Type B pancreatic cell (in vitro differentiated cells): ENCODE data around the gene CEBPG. TPM values are rescaled to one million over a fixed set of nuclear protein-coding genes. Genes with fewer than 3 reads are reported as not detected.

Source experiments
- DNase-seq: peaks from one replicate; pipeline ENCODE4 v3.0.0; 2021; ENCODE audit warnings: mixed read lengths; ENCODE audit not compliant: unreplicated experiment; ENCODE audit errors: extremely low spot score
- H3K27ac Mint-ChIP-seq: 2 replicates; pipeline ENCODE4 v1.8.0; 2021; ENCODE audit warnings: mild to moderate bottlenecking, mixed read lengths
- H3K27me3 Mint-ChIP-seq: 2 replicates; pipeline ENCODE4 v1.8.0; 2021; ENCODE audit warnings: mixed read lengths
- H3K36me3 Mint-ChIP-seq: 2 replicates; pipeline ENCODE4 v1.8.0; 2021; ENCODE audit warnings: mixed read lengths
- H3K4me1 Mint-ChIP-seq: one replicate; pipeline ENCODE4 v1.8.0; 2021; ENCODE audit warnings: mixed read lengths; ENCODE audit not compliant: unreplicated experiment
- H3K4me3 Mint-ChIP-seq: 2 replicates; pipeline ENCODE4 v1.8.0; 2021; ENCODE audit warnings: mild to moderate bottlenecking, mixed read lengths
- H3K9me3 Mint-ChIP-seq: 2 replicates; pipeline ENCODE4 v1.8.0; 2021; ENCODE audit warnings: mixed read lengths
- CTCF ChIP-seq: fragments of 200-600 bp; sonication (generic); conservative IDR thresholded peaks from 2 replicates; pipeline ENCODE4 v1.5.0; 2021; ENCODE audit warnings: antibody characterized with exemption, mild to moderate bottlenecking
- total RNA-seq: library from RNA; stranded (reverse); gene quantifications from 2 replicates; pipeline ENCODE4 v1.2.1, GENCODE V29; 2021; ENCODE audit warnings: low replicate concordance

The CEBPG gene
- total RNA-seq, 1 donor from 2014 or later: 30.1 TPM

DNA sequence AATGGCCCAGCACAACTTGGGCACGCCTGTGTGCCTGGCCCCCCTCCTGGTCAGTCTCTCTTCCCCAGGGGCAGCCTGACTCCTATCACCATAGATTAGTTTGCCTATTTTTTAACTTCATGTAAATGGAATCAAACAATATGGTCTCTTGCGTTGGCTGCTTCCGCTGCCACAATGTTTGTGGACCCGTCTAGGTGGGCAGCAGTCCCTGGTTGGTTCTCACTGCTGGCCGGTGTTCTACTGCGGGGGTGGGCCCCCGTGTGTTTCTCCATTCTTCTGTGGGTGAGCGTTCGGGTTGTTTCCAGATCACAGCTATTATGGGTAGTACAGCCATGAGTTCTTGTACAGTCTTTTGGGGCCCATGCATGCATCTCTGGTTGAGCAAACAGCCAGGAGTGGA, 47.3 kb downstream of the CEBPG start:
- no peaks in the 10 kb centered on the region for H3K27me3 Mint-ChIP-seq
- H3K4me1 Mint-ChIP-seq: peaks cover 5% of the 10 kb centered on the region

DNA sequence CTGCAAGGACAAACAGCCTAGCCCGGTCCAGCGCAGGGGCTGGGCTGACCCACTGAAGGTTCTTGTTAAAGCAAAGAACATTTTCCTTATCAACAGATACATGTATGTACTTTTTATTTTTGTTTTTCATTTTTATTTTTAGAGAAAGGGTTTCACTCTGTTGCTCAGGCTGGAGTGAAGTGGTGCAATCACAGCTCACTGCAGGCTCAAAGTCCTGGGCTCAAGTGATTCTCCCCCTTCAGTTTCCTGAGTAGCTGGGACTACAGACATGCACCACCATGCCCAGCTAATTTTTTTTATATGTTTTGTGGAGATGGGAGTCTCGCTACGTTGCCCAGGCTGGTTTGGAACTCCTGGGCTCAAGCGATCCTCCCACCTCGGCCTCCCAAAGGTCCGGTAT, 47.9 kb downstream of the CEBPG start:
- DNase-seq: no peak
- no peaks in the 10 kb centered on the region for H3K27me3 Mint-ChIP-seq
- no peak for TF ChIP-seq CTCF
- H3K4me1 Mint-ChIP-seq: peaks cover 5% of the 10 kb centered on the region
- H3K4me3 Mint-ChIP-seq: no peak overlapping the region
- H3K27ac Mint-ChIP-seq: no peak overlapping the region
- H3K36me3 Mint-ChIP-seq: no peaks in the 10 kb centered on the region
- H3K9me3 Mint-ChIP-seq: no peaks in the 10 kb centered on the region

More for the DNA sequence above, 47.3 kb downstream of the CEBPG start:
- Mint-ChIP-seq H3K4me3 (no peak overlapping the region), H3K9me3 (no peaks in the 10 kb centered on the region), H3K36me3 (no peaks in the 10 kb centered on the region), H3K27ac (no peak overlapping the region)
- TF ChIP-seq CTCF: no peak
- no peak for DNase-seq

GRCh38 chr19:33422369-33423180, 49.1 kb downstream of the CEBPG start:
- Mint-ChIP-seq H3K36me3 (no peaks in the 10 kb centered on the region), H3K27me3 (peaks cover 2% of the 10 kb centered on the region), H3K9me3 (no peaks in the 10 kb centered on the region), H3K4me1 (no peaks in the 10 kb centered on the region), H3K27ac (no peak overlapping the region), H3K4me3 (no peak overlapping the region)
- TF ChIP-seq CTCF: no peak
- DNase-seq: no peak

DNA sequence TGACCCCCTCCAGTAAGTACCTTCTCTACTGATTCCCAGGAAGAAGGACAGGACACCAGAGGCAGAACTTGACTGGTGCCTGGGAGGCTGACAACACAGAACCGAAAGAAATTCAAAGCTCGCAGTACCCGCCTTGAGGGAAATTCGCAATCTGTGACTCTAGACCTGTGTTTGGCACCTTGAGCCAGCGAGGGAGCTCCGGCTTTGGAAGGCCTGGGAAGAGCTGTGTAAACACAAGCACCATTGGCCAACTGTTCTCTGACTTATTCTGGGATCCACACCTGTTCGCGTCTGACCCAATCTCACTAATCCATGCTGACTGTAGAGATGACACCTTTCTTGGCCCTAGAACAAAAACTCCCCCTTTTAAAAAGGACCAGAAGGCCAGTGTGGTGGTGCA, 50.7 kb downstream of the CEBPG start:
- Mint-ChIP-seq H3K36me3 (no peaks in the 10 kb centered on the region), H3K27me3 (peaks cover 2% of the 10 kb centered on the region), H3K27ac (no peak overlapping the region), H3K4me1 (no peaks in the 10 kb centered on the region), H3K4me3 (no peak overlapping the region), H3K9me3 (no peaks in the 10 kb centered on the region)
- TF ChIP-seq CTCF: no peak
- DNase-seq: no peak

DNA sequence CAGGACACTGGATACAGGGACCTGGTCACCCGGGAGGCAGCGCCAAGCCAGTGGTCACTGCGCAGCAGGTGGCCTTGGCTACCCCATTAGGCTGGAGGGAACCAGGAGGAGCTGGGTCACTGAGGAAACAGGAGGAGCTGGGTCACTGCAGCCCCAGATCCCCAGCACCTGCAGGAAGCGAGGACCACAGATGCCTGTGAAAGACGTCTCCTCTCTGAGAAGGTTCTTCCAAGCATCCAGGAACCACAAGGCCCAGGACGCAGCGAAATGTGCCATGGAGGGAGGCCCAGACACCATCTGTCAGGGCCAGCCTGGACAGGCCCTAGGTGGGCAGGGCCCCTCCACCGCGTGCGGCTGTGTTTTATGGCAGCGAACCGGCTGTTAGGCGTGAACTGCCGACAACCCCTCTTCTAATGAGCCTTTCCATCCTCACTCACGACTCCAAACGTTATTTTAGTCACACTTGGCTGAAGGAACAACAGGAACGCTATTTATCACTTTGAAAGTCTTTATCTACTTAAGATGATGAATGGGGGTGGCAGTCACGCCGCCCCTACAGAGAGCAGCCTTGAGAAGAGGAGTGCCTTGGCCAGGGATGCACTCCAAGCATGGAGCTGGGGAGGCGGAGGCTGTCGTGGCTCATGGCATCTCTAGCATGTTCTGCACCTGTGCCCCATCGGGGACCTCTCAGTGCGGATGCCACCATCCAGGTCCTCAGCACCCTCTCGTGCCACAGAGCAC, 53.3 kb downstream of the CEBPG start:
- no peak overlapping the region for H3K4me3 Mint-ChIP-seq
- no peak for TF ChIP-seq CTCF
- no peaks in the 10 kb centered on the region for H3K9me3 Mint-ChIP-seq
- DNase-seq: no peak
- H3K27me3 Mint-ChIP-seq: peaks cover 8% of the 10 kb centered on the region
- no peak overlapping the region for H3K27ac Mint-ChIP-seq
- peaks cover 6% of the 10 kb centered on the region for H3K4me1 Mint-ChIP-seq
- no peaks in the 10 kb centered on the region for H3K36me3 Mint-ChIP-seq
